Mammary epithelial cell (primary cell): ENCODE results near the gene EXOSC6.
"Not testable (repeated sequence)": the region's sequence is repeated elsewhere in the genome, so short reads cannot be mapped to it uniquely, and the experiment has no call there.

Experiments used
- CTCF ChIP-seq, 2 donors: IDR thresholded peaks in 1 of 2; conservative IDR thresholded peaks in 1 of 2; 2 replicates each; pipeline ENCODE4 v1.5.1; 2011 to 2012; ENCODE audit warnings: inconsistent platforms in 2 of 2, low read length in 2 of 2, mild to moderate bottlenecking in 2 of 2, control low read depth in 1 of 2, low read depth in 1 of 2; ENCODE audit not compliant: insufficient read depth in 1 of 2; ENCODE audit errors: extremely low read depth in 1 of 2
- EZH2 ChIP-seq: IDR thresholded peaks from 2 replicates; pipeline ENCODE4 v1.6.1; 2012; ENCODE audit warnings: low read length, inconsistent platforms, borderline replicate concordance

- not testable (repeated sequence) for TF ChIP-seq CTCF (conservative IDR thresholded peaks at IDR 0.05 in 1 of 2, IDR thresholded peaks at IDR 0.05 in 1 of 2; ENCODE audit: extremely low read depth in 1 of 2, insufficient read depth in 1 of 2, low read depth in 1 of 2, low read length in 2 of 2); EZH2
Observed at GRCh38 chr16:70292148-70292547, 40.4 kb upstream of the EXOSC6 start.
